NB4 (cell line): Measurements from ENCODE around the gene CATSPER1.

ENCODE experiments used
- DNase-seq: peaks from one replicate; pipeline ENCODE4 v3.0.0; 2010; ENCODE audit warnings: low read depth
- H3K4me3 ChIP-seq: one replicate; pipeline ENCODE4 v1.5.1; 2011; ENCODE audit warnings: mild to moderate bottlenecking, low read depth, low read length, moderate library complexity
- MYC ChIP-seq: IDR thresholded peaks from 2 replicates; pipeline ENCODE4 v1.6.1; 2011; ENCODE audit warnings: low read depth, low read length
- POLR2A ChIP-seq: IDR thresholded peaks from 2 replicates; pipeline ENCODE4 v1.6.1; 2011; ENCODE audit warnings: mild to moderate bottlenecking; ENCODE audit not compliant: insufficient read length; ENCODE audit errors: extremely low read depth
- TF ChIP-seq, protein P1 (sequence below): IDR thresholded peaks from 2 replicates; pipeline ENCODE4 v1.6.1; 2011; ENCODE audit warnings: low read depth, low read length
- TF ChIP-seq, protein P2 (sequence below): IDR thresholded peaks from one replicate; pipeline ENCODE4 v1.5.1; 2012; ENCODE audit warnings: low read depth, low read length

CATSPER1 gene

DNA sequence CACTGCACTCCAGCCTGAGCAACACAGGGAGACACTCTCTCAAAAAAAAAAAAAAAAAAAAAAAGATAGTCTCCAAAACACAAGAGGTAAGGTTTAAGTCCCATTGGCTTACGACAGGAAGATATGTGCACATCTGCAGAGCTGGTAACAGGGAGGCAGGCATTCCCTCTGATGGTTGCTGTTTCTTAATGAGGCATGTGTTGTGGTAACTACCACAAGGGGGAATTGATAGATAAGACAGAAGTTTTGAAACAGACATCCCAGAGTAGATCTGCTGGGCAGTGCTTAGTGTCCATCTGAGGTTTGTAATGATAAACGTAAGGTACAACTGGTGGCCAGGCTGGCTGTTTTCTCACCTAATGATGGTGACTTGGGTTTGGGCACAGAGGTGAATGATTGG lies 29.0 kb downstream of the CATSPER1 start:
- DNase-seq, result peak; percentile 44

DNA sequence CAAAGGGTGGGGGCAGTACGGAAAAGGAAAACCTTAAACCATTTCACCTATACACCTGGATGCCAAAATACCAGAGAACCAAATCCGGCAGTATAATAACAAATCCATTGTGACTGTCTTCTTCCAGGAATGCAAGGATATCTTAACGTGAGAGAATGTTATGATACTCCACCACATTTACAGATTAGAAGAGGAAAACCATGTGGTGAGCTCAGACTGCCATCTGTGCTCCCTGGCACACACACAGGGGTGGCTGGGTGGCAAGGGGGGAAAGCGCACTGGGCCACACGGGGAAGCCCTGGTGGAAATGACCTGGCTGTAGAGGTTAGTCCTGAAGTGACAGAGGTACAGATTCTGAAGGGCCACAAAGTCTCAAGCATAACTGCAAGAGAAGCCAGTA lies 34.2 kb downstream of the CATSPER1 start:
- DNase-seq, result no peak
- TF ChIP-seq, protein P1, sequence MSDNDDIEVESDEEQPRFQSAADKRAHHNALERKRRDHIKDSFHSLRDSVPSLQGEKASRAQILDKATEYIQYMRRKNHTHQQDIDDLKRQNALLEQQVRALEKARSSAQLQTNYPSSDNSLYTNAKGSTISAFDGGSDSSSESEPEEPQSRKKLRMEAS, result no peak
- no peak for TF ChIP-seq POLR2A
- no peak for TF ChIP-seq MYC
- TF ChIP-seq, protein P2, sequence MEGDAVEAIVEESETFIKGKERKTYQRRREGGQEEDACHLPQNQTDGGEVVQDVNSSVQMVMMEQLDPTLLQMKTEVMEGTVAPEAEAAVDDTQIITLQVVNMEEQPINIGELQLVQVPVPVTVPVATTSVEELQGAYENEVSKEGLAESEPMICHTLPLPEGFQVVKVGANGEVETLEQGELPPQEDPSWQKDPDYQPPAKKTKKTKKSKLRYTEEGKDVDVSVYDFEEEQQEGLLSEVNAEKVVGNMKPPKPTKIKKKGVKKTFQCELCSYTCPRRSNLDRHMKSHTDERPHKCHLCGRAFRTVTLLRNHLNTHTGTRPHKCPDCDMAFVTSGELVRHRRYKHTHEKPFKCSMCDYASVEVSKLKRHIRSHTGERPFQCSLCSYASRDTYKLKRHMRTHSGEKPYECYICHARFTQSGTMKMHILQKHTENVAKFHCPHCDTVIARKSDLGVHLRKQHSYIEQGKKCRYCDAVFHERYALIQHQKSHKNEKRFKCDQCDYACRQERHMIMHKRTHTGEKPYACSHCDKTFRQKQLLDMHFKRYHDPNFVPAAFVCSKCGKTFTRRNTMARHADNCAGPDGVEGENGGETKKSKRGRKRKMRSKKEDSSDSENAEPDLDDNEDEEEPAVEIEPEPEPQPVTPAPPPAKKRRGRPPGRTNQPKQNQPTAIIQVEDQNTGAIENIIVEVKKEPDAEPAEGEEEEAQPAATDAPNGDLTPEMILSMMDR, result no peak
- no peak overlapping the region for H3K4me3 ChIP-seq

More for the DNA sequence above, 29.0 kb downstream of the CATSPER1 start:
- TF ChIP-seq, protein P1, result no peak
- TF ChIP-seq, protein P2, result no peak
- no peak for TF ChIP-seq MYC
- TF ChIP-seq POLR2A, result no peak
- no peak overlapping the region for H3K4me3 ChIP-seq

DNA sequence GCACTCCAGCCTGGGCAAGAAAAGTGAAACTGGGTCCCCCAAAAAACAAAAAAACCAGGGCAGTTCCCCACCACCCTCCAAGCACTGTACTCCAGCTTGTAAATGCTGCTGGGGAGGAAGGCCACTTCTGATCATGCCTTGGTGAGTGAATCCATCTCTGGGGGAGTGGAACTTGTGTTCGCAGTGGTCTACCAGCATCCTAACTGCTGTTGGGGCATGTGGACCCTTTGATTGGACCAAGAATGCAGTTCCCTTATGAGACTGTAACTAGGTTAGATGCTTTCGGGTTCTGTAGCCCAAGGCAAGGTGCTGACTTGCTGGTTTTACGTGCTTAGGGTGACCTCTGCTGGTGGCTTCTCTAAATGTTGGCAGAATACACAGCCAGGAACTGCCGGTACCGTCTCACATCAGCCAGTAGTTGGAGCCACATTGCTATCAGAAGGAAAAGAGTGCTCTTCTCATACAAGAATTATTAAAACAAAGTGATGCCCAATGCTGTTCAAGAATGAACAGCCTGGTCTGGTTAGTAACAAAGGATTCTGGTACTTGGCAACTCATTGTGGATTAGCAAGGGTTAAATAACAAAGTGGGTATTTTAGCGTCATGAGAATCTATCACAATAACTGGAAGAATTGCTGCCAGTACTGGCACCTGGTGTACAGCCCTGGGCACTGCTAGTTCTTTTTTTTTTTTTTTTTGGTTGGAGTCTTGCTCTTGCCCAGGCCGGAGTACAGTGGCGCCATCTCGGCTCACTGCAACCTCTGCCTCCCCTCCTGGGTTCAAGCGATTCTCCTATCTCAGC lies 37.3 kb downstream of the CATSPER1 start:
- H3K4me3 ChIP-seq, result no peak overlapping the region
- DNase-seq, result peak; percentile 96
- TF ChIP-seq, protein P2, result peak; percentile 95
- TF ChIP-seq MYC (peak; percentile 86), POLR2A (no peak)
- TF ChIP-seq, protein P1, result peak; percentile 89

DNA sequence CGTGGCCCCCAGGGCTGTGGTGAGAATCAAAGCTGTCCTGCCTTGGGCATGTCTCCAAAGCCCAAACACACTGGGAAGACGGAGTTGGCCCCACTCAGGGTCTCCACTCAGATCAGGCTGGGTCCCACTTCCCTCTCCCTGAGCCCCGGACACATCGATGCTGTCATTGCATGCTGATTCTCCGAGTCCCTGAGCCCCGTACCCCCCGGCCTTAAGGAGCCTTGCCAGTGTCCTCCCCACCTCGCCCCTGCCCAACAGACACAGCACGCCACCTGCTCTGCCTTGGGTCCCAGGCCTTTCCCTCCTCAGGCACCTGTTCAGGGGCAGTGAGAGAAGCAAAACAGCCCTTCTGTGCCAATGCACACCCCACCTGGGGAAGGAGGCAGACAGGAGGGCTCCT lies 38.9 kb downstream of the CATSPER1 start:
- TF ChIP-seq, protein P2, result no peak
- TF ChIP-seq MYC (no peak), POLR2A (no peak)

DNA sequence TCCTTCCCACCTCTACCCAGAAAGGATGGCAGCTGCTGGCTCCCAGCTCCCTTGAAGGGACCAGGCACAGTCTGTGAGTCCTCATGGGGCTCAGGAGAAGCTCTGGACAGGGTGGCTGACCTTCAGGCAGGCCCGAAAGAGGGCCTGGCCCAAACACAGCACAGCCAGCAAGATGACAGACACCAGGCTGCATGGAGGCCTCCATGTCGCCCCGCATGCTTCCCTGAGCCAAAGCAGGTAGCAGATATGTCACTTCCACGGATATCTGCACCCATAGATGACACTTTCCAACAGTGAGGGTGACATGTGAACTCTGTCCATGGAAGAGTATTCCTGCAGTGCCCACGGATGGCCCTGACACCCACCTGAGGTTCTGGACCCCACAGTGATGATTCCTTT lies 42.7 kb downstream of the CATSPER1 start:
- no peak for DNase-seq
- H3K4me3 ChIP-seq, result no peak overlapping the region
- TF ChIP-seq, protein P1, result no peak
- no peak for TF ChIP-seq MYC
- TF ChIP-seq, protein P2, result no peak
- TF ChIP-seq POLR2A, result no peak

More for the DNA sequence above, 38.9 kb downstream of the CATSPER1 start:
- no peak for DNase-seq
- no peak overlapping the region for H3K4me3 ChIP-seq
